ENCODE data around the gene CXCR5. TPM values are rescaled to one million over a fixed set of nuclear protein-coding genes. Genes with fewer than 3 reads are reported as not detected.

CXCR5 gene
- total and polyA plus RNA-seq, 10 of the 15 experiments (the other 5 are each of a cell fraction or from before 2014, with no cell fraction given), result 0.03 to 0.63 (median 0.25) TPM

GRCh38 chr11:118883368-118884071 is at the start of gene CXCR5 (continued):
- TF ChIP-seq RELB (IDR thresholded peaks at IDR 0.05; ENCODE audit: low read depth) (peak; percentile 59; the same call in 1 of the 2 replicates), ZBTB11 (CRISPR knock-in tag; IDR thresholded peaks at IDR 0.05) (no peak), BCL11A (IDR thresholded peaks at IDR 0.05; ENCODE audit: low read depth, low read length) (no peak), NRF1 (conservative IDR thresholded peaks at IDR 0.05; ENCODE audit: low read depth, low read length) (no peak), ZNF622 (IDR thresholded peaks at IDR 0.05) (no peak), CREM (IDR thresholded peaks at IDR 0.05; ENCODE audit: low read depth) (no peak), IRF5 (IDR thresholded peaks at IDR 0.05; ENCODE audit: borderline replicate concordance) (no peak), PKNOX1 (IDR thresholded peaks at IDR 0.05) (peak; percentile 45), EP300 (IDR thresholded peaks at IDR 0.05; ENCODE audit: borderline replicate concordance in 1 of 2, control insufficient read depth in 1 of 2, low read depth in 2 of 2, low read length in 2 of 2) (no peak), MXI1 (IDR thresholded peaks at IDR 0.05; ENCODE audit: low read depth, low read length) (no peak), YBX1 (IDR thresholded peaks at IDR 0.05) (no peak), ATF2 (IDR thresholded peaks at IDR 0.05; ENCODE audit: low read length) (no peak), GATAD2B (conservative IDR thresholded peaks at IDR 0.05; ENCODE audit: low read depth) (0 out of 2 replicates have a peak, but pooled peaks have one; percentile 23), CUX1 (IDR thresholded peaks at IDR 0.05; ENCODE audit: insufficient replicate concordance, low read depth, low read length) (no peak)
